H9 (cell line): Measurements from ENCODE around the gene ANO2. TPM values are rescaled to one million over a fixed set of nuclear protein-coding genes. Genes with fewer than 3 reads are reported as not detected.

ENCODE experiments used
- DNase-seq: peaks from one replicate; pipeline ENCODE4 v3.0.0-alpha.2; 2017
- H2AFZ ChIP-seq: one replicate; pipeline ENCODE4 v1.6.1; 2013; ENCODE audit warnings: mild to moderate bottlenecking, low read length, control low read depth, moderate library complexity
- H2AK5ac ChIP-seq: 2 replicates; pipeline ENCODE4 v1.6.1; 2013; ENCODE audit warnings: low read length, control low read depth, mixed read lengths; ENCODE audit not compliant: insufficient read length
- H2BK120ac ChIP-seq: one replicate; pipeline ENCODE4 v1.6.1; 2013; ENCODE audit warnings: low read depth, mild to moderate bottlenecking, low read length, control low read depth, inconsistent platforms; ENCODE audit not compliant: poor library complexity, severe bottlenecking
- H2BK12ac ChIP-seq: 2 replicates; pipeline ENCODE4 v1.6.1; 2013; ENCODE audit warnings: low read length, control low read depth, mixed read lengths, low read depth; ENCODE audit not compliant: insufficient read length
- H2BK15ac ChIP-seq: 2 replicates; pipeline ENCODE4 v1.6.1; 2013; ENCODE audit warnings: low read depth, low read length, control low read depth
- H2BK20ac ChIP-seq: one replicate; pipeline ENCODE4 v1.6.1; 2013; ENCODE audit warnings: low read depth, mild to moderate bottlenecking, low read length, control low read depth, inconsistent platforms; ENCODE audit not compliant: poor library complexity, severe bottlenecking
- H2BK5ac ChIP-seq: 2 replicates; pipeline ENCODE4 v1.6.1; 2013; ENCODE audit warnings: low read length, control low read depth, mixed read lengths; ENCODE audit not compliant: insufficient read length
- H3K14ac ChIP-seq: 2 replicates; pipeline ENCODE4 v1.6.1; 2013; ENCODE audit warnings: low read length, control low read depth; ENCODE audit not compliant: insufficient read depth
- H3K18ac ChIP-seq: 2 replicates; pipeline ENCODE4 v1.6.1; 2013; ENCODE audit warnings: low read depth, mild to moderate bottlenecking, mixed read lengths, low read length, control low read depth; ENCODE audit not compliant: insufficient read length
- H3K23ac ChIP-seq: 2 replicates; pipeline ENCODE4 v1.6.1; 2013; ENCODE audit warnings: low read length, control low read depth, mixed read lengths, low read depth; ENCODE audit not compliant: insufficient read length
- H3K23me2 ChIP-seq: 2 replicates; pipeline ENCODE4 v1.6.1; 2013; ENCODE audit warnings: low read depth, mild to moderate bottlenecking, mixed read lengths, low read length, control low read depth; ENCODE audit not compliant: insufficient read length, poor library complexity, severe bottlenecking
- H3K27ac ChIP-seq: 2 replicates; pipeline ENCODE4 v1.5.1; 2013; ENCODE audit warnings: low read length, control low read depth, mixed read lengths, low read depth; ENCODE audit not compliant: insufficient read length
- H3K27me3 ChIP-seq: 2 replicates; pipeline ENCODE4 v1.6.1; 2013; ENCODE audit warnings: low read length, control low read depth, inconsistent platforms; ENCODE audit not compliant: insufficient read depth
- H3K4ac ChIP-seq: 2 replicates; pipeline ENCODE4 v1.6.1; 2013; ENCODE audit warnings: low read depth, mild to moderate bottlenecking, control low read depth, inconsistent platforms, low read length, moderate library complexity
- H3K4me1 ChIP-seq: 2 replicates; pipeline ENCODE4 v1.6.1; 2013; ENCODE audit warnings: low read length, control low read depth, inconsistent platforms; ENCODE audit not compliant: insufficient read depth
- H3K4me2 ChIP-seq: 2 replicates; pipeline ENCODE4 v1.6.1; 2013; ENCODE audit warnings: low read length, control low read depth, mixed read lengths; ENCODE audit not compliant: insufficient read length, insufficient read depth
- H3K56ac ChIP-seq: 2 replicates; pipeline ENCODE4 v1.6.1; 2013; ENCODE audit warnings: low read depth, mild to moderate bottlenecking, mixed read lengths, low read length, control low read depth; ENCODE audit not compliant: insufficient read length
- H3K79me1 ChIP-seq: 2 replicates; pipeline ENCODE4 v1.6.1; 2013; ENCODE audit warnings: low read depth, mild to moderate bottlenecking, moderate library complexity, low read length, control low read depth, inconsistent platforms; ENCODE audit not compliant: insufficient read depth, poor library complexity, severe bottlenecking
- H3K79me2 ChIP-seq: 2 replicates; pipeline ENCODE4 v1.6.1; 2013; ENCODE audit warnings: low read length, control low read depth, inconsistent platforms; ENCODE audit not compliant: insufficient read depth
- H3K9ac ChIP-seq: 2 replicates; pipeline ENCODE4 v1.6.1; 2013; ENCODE audit warnings: low read length, control low read depth, mixed read lengths; ENCODE audit not compliant: insufficient read length; ENCODE audit errors: extremely low read depth
- H3K9me3 ChIP-seq: one replicate; pipeline ENCODE4 v1.6.1; 2013; ENCODE audit warnings: low read depth, low read length, inconsistent platforms; ENCODE audit not compliant: control insufficient read depth
- H3T11ph ChIP-seq: one replicate; pipeline ENCODE4 v1.6.1; 2013; ENCODE audit warnings: mild to moderate bottlenecking, low read length, control low read depth, inconsistent platforms
- H4K20me1 ChIP-seq: one replicate; pipeline ENCODE4 v1.6.1; 2013; ENCODE audit not compliant: control insufficient read depth, insufficient read length, insufficient read depth
- H4K5ac ChIP-seq: 2 replicates; pipeline ENCODE4 v1.6.1; 2013; ENCODE audit warnings: low read depth, mild to moderate bottlenecking, mixed read lengths, low read length, control low read depth; ENCODE audit not compliant: insufficient read length
- H4K8ac ChIP-seq: replicated peaks from 2 replicates; pipeline ENCODE4 v1.6.1; 2013; ENCODE audit warnings: low read length, control low read depth, mixed read lengths, low read depth; ENCODE audit not compliant: insufficient read length
- H4K91ac ChIP-seq: 2 replicates; pipeline ENCODE4 v1.6.1; 2013; ENCODE audit warnings: low read depth, mild to moderate bottlenecking, moderate library complexity, mixed read lengths, low read length, control low read depth; ENCODE audit not compliant: insufficient read length
- H3K27ac Mint-ChIP-seq, 3 experiments: 2 replicates in 2 of 3; 3 replicates in 1 of 3; pipeline ENCODE4 v1.8.0; 2020 to 2021; ENCODE audit warnings: mixed read lengths in 3 of 3, mild to moderate bottlenecking in 1 of 3, moderate library complexity in 1 of 3
- H3K27me3 Mint-ChIP-seq: 2 replicates; pipeline ENCODE4 v1.8.0; 2021; ENCODE audit warnings: low read depth, mild to moderate bottlenecking, moderate library complexity, mixed read lengths
- H3K36me3 Mint-ChIP-seq, 3 experiments: 2 replicates in 2 of 3; 3 replicates in 1 of 3; pipeline ENCODE4 v1.8.0; 2020 to 2021; ENCODE audit warnings: low read depth in 3 of 3, mixed read lengths in 3 of 3; ENCODE audit not compliant: insufficient read depth in 1 of 3
- H3K4me1 Mint-ChIP-seq, 2 experiments: 2 replicates each; pipeline ENCODE4 v1.8.0; 2020; ENCODE audit warnings: mixed read lengths in 2 of 2
- H3K4me3 Mint-ChIP-seq, 2 experiments: 2 replicates in 1 of 2; 3 replicates in 1 of 2; pipeline ENCODE4 v1.8.0; 2020 to 2021; ENCODE audit warnings: mild to moderate bottlenecking in 2 of 2, mixed read lengths in 2 of 2, moderate library complexity in 1 of 2
- H3K9me3 Mint-ChIP-seq, 2 experiments: 2 replicates in 1 of 2; 3 replicates in 1 of 2; pipeline ENCODE4 v1.8.0; 2020; ENCODE audit warnings: mild to moderate bottlenecking in 2 of 2, mixed read lengths in 2 of 2, moderate library complexity in 1 of 2
- total RNA-seq: library from RNA; stranded (reverse); gene quantifications from 2 replicates; pipeline ENCODE4 v1.2.1, GENCODE V29; 2021
- TF ChIP-seq, protein P1 (sequence below): fragments of 200-600 bp; sonication (generic); conservative IDR thresholded peaks from 3 replicates; pipeline ENCODE4 v1.8.0; 2021; ENCODE audit warnings: antibody characterized with exemption, mild to moderate bottlenecking

ANO2 gene
- total RNA-seq, 1 experiment from 2014 or later: 3.8 TPM

DNA sequence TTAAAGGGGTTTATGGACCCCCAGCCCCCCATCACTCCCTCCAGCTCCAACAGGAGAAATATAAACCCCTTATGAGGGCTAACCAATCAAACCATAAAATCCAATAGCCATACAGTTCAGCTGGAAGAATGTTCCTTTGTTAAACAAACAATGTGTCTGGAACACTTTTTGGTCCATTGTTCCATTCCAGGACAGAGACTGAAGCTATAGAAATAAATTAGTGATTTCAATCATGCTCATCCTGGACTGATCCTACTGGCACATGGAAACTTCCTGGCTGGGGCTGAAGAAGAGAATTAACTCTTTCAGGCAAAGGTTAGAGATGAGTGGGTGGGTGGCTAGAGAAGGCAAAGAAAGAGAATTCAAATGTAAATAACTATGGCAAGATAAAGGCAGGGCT is 63.4 kb downstream of the ANO2 start:
- no peak overlapping the region for H4K5ac ChIP-seq
- H3K4me2 ChIP-seq: no peak overlapping the region
- H2BK5ac ChIP-seq: no peak overlapping the region
- H2AK5ac ChIP-seq: no peak overlapping the region
- no peak overlapping the region for H3K14ac ChIP-seq
- Mint-ChIP-seq H3K9me3 (no peaks in the 10 kb centered on the region), H3K27me3 (peaks cover 8% of the 10 kb centered on the region), H3K27ac (no peak overlapping the region), H3K4me1 (peaks cover 17 to 22% of the 10 kb centered on the region in 2 experiments), H3K4me3 (no peak overlapping the region), H3K36me3 (no peaks in the 10 kb centered on the region)
- H3K4ac ChIP-seq: no peak overlapping the region
- H2BK120ac ChIP-seq: no peak overlapping the region
- no peak overlapping the region for H2BK20ac ChIP-seq
- no peak overlapping the region for H3K23ac ChIP-seq
- no peak overlapping the region for H3K27ac ChIP-seq
- no peak overlapping the region for H4K91ac ChIP-seq
- 0 out of 2 replicates have a peak, but pooled peaks cover 4% of the 10 kb centered on the region for H3K4me1 ChIP-seq
- H3K79me1 ChIP-seq: no peaks in the 10 kb centered on the region
- no peak overlapping the region for H4K8ac ChIP-seq
- H2BK15ac ChIP-seq: no peak overlapping the region
- TF ChIP-seq, protein P1, sequence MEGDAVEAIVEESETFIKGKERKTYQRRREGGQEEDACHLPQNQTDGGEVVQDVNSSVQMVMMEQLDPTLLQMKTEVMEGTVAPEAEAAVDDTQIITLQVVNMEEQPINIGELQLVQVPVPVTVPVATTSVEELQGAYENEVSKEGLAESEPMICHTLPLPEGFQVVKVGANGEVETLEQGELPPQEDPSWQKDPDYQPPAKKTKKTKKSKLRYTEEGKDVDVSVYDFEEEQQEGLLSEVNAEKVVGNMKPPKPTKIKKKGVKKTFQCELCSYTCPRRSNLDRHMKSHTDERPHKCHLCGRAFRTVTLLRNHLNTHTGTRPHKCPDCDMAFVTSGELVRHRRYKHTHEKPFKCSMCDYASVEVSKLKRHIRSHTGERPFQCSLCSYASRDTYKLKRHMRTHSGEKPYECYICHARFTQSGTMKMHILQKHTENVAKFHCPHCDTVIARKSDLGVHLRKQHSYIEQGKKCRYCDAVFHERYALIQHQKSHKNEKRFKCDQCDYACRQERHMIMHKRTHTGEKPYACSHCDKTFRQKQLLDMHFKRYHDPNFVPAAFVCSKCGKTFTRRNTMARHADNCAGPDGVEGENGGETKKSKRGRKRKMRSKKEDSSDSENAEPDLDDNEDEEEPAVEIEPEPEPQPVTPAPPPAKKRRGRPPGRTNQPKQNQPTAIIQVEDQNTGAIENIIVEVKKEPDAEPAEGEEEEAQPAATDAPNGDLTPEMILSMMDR: no peak
- no peaks in the 10 kb centered on the region for H3K27me3 ChIP-seq
- no peak overlapping the region for H2AFZ ChIP-seq
- no peak overlapping the region for H3K18ac ChIP-seq
- H3K79me2 ChIP-seq: no peaks in the 10 kb centered on the region
- H4K20me1 ChIP-seq: no peaks in the 10 kb centered on the region
- no peaks in the 10 kb centered on the region for H3K9me3 ChIP-seq
- H3K23me2 ChIP-seq: no peaks in the 10 kb centered on the region
- H3T11ph ChIP-seq: no peak overlapping the region
- no peak overlapping the region for H3K56ac ChIP-seq
- no peak overlapping the region for H3K9ac ChIP-seq
- no peak overlapping the region for H2BK12ac ChIP-seq
- no peak for DNase-seq
